Psoas muscle (tissue), 8 donors: Measurements from ENCODE around the gene TAC3. TPM values are rescaled to one million over a fixed set of nuclear protein-coding genes. Genes with fewer than 3 reads are reported as not detected.

Experiments used
- ATAC-seq, 4 donors: fragments of 200-7000 bp; cut with Tn5 transposase; one replicate each; pipeline ENCODE4 v1.9.1; 2020; ENCODE audit warnings: moderate library complexity in 3 of 4, mild to moderate bottlenecking in 2 of 4
- DNase-seq, 2 donors: peaks; one replicate each; pipeline ENCODE4 v3.0.0-alpha.2; 2020
- H3K27ac ChIP-seq: fragments of 200-600 bp; one replicate; pipeline ENCODE4 v1.8.0; 2022
- H3K27me3 ChIP-seq, 3 donors: fragments of 200-600 bp in 1 of 3; one replicate each; pipeline versions ENCODE4 v1.6.1 to v1.8.0; 2013 to 2022; ENCODE audit warnings: low read length in 2 of 3, mild to moderate bottlenecking in 2 of 3, moderate library complexity in 1 of 3; ENCODE audit not compliant: insufficient read depth in 3 of 3
- H3K36me3 ChIP-seq, 2 donors: fragments of 200-600 bp in 1 of 2; one replicate each; pipeline versions ENCODE4 v1.6.1 to v1.8.0; 2013 to 2022; ENCODE audit warnings: low read depth in 1 of 2, mild to moderate bottlenecking in 1 of 2, moderate library complexity in 1 of 2; ENCODE audit not compliant: insufficient read depth in 1 of 2
- H3K4me1 ChIP-seq: fragments of 200-600 bp; one replicate; pipeline ENCODE4 v1.8.0; 2022
- H3K4me3 ChIP-seq: fragments of 200-600 bp; one replicate; pipeline ENCODE4 v1.8.0; 2022; ENCODE audit warnings: mild to moderate bottlenecking
- H3K9me3 ChIP-seq: fragments of 200-600 bp; one replicate; pipeline ENCODE4 v1.8.0; 2022
- WGBS, 3 donors: extraction: QIAGEN DNeasy Blood & Tissue Kit; methylation state at CpG; one replicate each; pipeline versions ENCODE4 v1.1.6 to v1.1.7; 2013; 5-methylcytosine and 5-hydroxymethylcytosine counted together
- intact Hi-C, 2 donors: fragments of 100-400 bp; cut with DNase I; formaldehyde crosslinking; loops; one replicate each; pipeline versions ENCODE4 v1.11.0 to v1.14.2; 2022
- polyA plus RNA-seq, 3 donors: library from polyadenylated mRNA; stranded (reverse); fragments of 200-250 nt; gene quantifications; one replicate each; pipeline ENCODE4 v1.2.3, GENCODE V29; 2013
- total RNA-seq, 4 donors: library from RNA; stranded (reverse); fragmentation: NEBNext Ultra II Directional in 2 of 4; extraction: Animal tissue kit (Norgen Biotek cat#: 25700) in 2 of 4; gene quantifications; one replicate each; pipeline versions ENCODE4 v1.2.1 to v1.2.4, GENCODE V29; 2021 to 2023
- TF ChIP-seq, protein P1 (sequence below): fragments of 200-600 bp; IDR thresholded peaks from one replicate; pipeline ENCODE4 v1.8.0; 2022; ENCODE audit warnings: antibody characterized with exemption
- donor health status: healthy with polysubstance abuse.
- donor health status: DM: no; HTN: no; CAD: no; lungs with moderate emphysema.
- donor health status: Bipolar disorder and iron deficiency.
- donor health status: healthy.
- donor health status: DM: yes; HTN: yes; CAD: no.
- donor health status: DM: no; HTN: no; CAD: no.
- donor health status: DM: no; HTN: no; CAD: no.
- donor health status: DM: yes; HTN: yes; CAD: no.

TAC3 gene
- total and polyA plus RNA-seq, 7 donors: 0.09 TPM; not detected in 6

DNA sequence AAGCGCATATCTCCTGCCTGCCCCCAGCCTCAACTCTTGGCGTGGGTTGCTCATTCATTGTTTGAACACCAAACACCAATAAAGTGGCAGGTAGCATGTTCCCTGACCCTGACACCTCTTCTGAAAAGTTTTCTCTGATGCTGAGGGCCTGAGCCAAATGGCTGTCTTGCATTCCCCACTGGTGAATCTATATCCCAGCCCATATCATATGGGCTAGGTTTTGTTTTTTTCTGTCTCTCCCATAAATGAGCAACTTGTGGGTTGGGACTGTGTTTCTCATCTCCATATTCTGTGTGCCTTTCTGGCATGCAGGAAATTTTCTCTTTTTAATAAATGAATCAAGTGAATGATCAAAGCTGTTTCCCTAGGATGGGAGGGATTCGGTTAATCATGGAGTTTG lies 28.6 kb upstream of the TAC3 start:
- Histone ChIP-seq H3K9me3 (no peaks in the 10 kb centered on the region), H3K4me1 (no peaks in the 10 kb centered on the region), H3K4me3 (no peak overlapping the region), H3K27ac (no peak overlapping the region), H3K36me3 (no peaks in the 10 kb centered on the region), H3K27me3 (no peaks in the 10 kb centered on the region)
- TF ChIP-seq, protein P1, sequence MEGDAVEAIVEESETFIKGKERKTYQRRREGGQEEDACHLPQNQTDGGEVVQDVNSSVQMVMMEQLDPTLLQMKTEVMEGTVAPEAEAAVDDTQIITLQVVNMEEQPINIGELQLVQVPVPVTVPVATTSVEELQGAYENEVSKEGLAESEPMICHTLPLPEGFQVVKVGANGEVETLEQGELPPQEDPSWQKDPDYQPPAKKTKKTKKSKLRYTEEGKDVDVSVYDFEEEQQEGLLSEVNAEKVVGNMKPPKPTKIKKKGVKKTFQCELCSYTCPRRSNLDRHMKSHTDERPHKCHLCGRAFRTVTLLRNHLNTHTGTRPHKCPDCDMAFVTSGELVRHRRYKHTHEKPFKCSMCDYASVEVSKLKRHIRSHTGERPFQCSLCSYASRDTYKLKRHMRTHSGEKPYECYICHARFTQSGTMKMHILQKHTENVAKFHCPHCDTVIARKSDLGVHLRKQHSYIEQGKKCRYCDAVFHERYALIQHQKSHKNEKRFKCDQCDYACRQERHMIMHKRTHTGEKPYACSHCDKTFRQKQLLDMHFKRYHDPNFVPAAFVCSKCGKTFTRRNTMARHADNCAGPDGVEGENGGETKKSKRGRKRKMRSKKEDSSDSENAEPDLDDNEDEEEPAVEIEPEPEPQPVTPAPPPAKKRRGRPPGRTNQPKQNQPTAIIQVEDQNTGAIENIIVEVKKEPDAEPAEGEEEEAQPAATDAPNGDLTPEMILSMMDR: no peak
- 93 to 98% (median 93%) methylated on average over 3 of the region's 3 CpGs for WGBS, 3 donors
- no peak for DNase-seq
- intact Hi-C loops: no loop called here
- ATAC-seq: no peak

DNA sequence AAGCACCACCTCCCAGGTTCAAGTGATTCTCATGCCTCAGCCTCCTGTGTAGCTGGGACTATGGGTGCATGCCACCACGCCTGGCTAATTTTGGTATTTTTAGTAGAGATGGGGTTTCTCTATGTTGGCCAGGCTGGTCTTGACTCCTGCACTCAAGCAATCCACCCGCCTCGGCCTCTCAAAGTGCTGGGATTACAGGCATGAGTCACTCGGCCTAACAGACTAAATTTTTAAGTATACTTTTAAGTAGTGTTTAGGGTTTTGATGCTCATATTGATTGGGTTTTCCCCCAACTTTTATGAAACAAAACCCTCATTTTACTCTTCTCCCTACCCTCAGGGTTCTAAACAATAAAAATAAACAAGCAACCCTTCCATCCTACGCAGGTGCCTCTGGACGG lies 28.1 kb upstream of the TAC3 start:
- Histone ChIP-seq H3K27me3 (no peaks in the 10 kb centered on the region), H3K27ac (no peak overlapping the region), H3K9me3 (no peaks in the 10 kb centered on the region), H3K4me3 (no peak overlapping the region), H3K4me1 (no peaks in the 10 kb centered on the region), H3K36me3 (no peaks in the 10 kb centered on the region)
- intact Hi-C loops: no loop called here
- TF ChIP-seq, protein P1: no peak
- DNase-seq (no peak), ATAC-seq (no peak)
- WGBS, 3 donors: 88 to 92% (median 90%) methylated on average over 6 of the region's 6 CpGs

DNA sequence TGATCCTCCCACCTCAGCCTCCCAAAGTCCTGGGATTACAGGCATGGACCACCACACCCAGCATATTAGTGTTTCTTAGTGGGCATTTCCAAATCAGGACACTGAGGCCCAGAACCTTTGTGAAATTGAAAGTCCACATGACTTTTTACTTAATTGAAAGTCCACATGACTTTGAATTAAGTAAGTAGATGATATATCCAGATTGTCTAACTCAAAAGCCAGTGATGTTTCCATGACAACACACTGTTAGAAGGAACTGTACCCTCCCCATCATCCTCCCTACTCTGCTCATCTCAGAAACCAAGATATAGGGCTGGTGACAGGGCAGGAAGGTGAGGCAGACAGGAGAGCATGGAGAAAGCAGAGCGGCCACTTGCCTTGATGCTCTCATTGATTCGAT lies 26.4 kb upstream of the TAC3 start:
- TF ChIP-seq, protein P1: no peak
- 93 to 98% (median 97%) methylated on average over 2 of the region's 2 CpGs for WGBS, 3 donors

DNA sequence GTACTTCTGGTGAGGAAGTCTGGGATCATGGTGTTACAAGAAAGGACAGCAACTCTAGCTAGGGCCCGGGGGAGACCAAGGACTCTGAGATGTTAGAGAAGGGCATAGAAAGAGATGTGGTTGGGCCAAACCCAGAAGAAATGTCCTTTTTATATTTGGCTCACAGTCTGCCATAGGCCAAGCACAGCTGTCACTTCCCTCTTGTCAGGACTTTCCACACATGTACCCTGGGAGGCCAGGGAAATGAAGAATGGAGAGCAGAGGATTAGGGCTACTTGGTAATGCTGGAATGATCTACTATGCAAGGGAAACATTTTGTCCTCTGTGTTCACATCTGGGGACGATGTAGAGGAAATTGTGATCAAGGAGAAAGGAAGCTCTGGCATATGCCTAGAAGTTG lies 24.4 kb upstream of the TAC3 start:
- Histone ChIP-seq H3K9me3 (no peaks in the 10 kb centered on the region), H3K4me1 (no peaks in the 10 kb centered on the region), H3K4me3 (no peak overlapping the region), H3K27ac (no peak overlapping the region), H3K27me3 (no peaks in the 10 kb centered on the region), H3K36me3 (no peaks in the 10 kb centered on the region)
- ATAC-seq (no peak), DNase-seq (no peak)
- 38 to 46% (median 39%) methylated on average over 2 of the region's 2 CpGs for WGBS, 3 donors
- intact Hi-C loops: no loop called here
- TF ChIP-seq, protein P1: no peak

More for the DNA sequence above, 26.4 kb upstream of the TAC3 start:
- intact Hi-C loops: no loop called here
- no peak overlapping the region for H3K4me3 ChIP-seq
- H3K27me3 ChIP-seq: no peaks in the 10 kb centered on the region
- no peak for ATAC-seq
- H3K36me3 ChIP-seq: no peaks in the 10 kb centered on the region
- H3K27ac ChIP-seq: no peak overlapping the region
- DNase-seq: no peak
- H3K4me1 ChIP-seq: no peaks in the 10 kb centered on the region
- no peaks in the 10 kb centered on the region for H3K9me3 ChIP-seq

DNA sequence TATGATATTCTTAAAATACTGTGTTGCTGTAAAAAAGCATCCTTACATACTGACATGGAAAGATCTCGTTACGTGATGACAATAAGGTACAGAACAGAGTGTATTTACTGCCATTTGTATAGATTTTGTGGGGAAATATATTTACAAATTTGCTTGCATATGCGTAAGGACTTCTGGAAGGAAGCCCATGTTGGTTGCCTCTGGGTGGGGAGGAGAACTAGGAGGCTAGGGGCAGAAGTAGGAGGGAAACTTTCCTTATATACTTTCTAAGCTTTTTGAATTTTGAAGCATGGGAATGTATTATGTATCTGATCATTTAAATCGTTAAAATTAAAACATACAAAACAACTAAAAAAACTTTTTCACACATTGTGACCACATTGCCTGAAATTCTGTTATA lies 23.9 kb upstream of the TAC3 start:
- ATAC-seq: no peak
- intact Hi-C loops: no loop called here
- WGBS, 3 donors: 89 to 95% (median 89%) methylated on average over 4 of the region's 4 CpGs

More for the DNA sequence above, 23.9 kb upstream of the TAC3 start:
- H3K36me3 ChIP-seq: no peaks in the 10 kb centered on the region
- TF ChIP-seq, protein P1: no peak
- no peak overlapping the region for H3K27ac ChIP-seq
- no peaks in the 10 kb centered on the region for H3K9me3 ChIP-seq
- H3K4me1 ChIP-seq: no peaks in the 10 kb centered on the region
- no peak overlapping the region for H3K4me3 ChIP-seq
- H3K27me3 ChIP-seq: no peaks in the 10 kb centered on the region
- no peak for DNase-seq
